Neural cell (in vitro differentiated cells): ENCODE results near the gene PTPRN2. TPM values are rescaled to one million over a fixed set of nuclear protein-coding genes. Genes with fewer than 3 reads are reported as not detected.

Source experiments
- H2AFZ ChIP-seq: fragments of 200-600, 300-800 bp; sonication (generic), shearing (Covaris generic); 2 replicates; pipeline ENCODE4 v1.6.0; 2014; ENCODE audit warnings: low read depth, mild to moderate bottlenecking, antibody characterized with exemption, low read length, moderate library complexity
- H3F3A ChIP-seq: fragments of 200-600 bp; shearing (Covaris generic); 2 replicates; pipeline ENCODE4 v1.6.1; 2016; ENCODE audit warnings: mild to moderate bottlenecking, moderate library complexity, mixed read lengths, antibody characterized with exemption, low read length; ENCODE audit not compliant: insufficient read depth, poor library complexity, severe bottlenecking
- H3K27ac ChIP-seq: fragments of 200-600, 300-800 bp; sonication (generic), shearing (Covaris generic); 2 replicates; pipeline ENCODE4 v1.5.1; 2014; ENCODE audit warnings: mild to moderate bottlenecking, low read length, moderate library complexity
- H3K27me3 ChIP-seq: fragments of 300-800, 200-600 bp; sonication (generic), shearing (Covaris generic); 2 replicates; pipeline ENCODE4 v1.6.0; 2014; ENCODE audit warnings: mild to moderate bottlenecking, low read depth, low read length, moderate library complexity; ENCODE audit not compliant: insufficient read depth
- H3K36me3 ChIP-seq: fragments of 300-800, 200-600 bp; sonication (generic), shearing (Covaris generic); 2 replicates; pipeline ENCODE4 v1.5.1; 2014; ENCODE audit warnings: mild to moderate bottlenecking, antibody characterized with exemption, low read length, moderate library complexity; ENCODE audit not compliant: insufficient read depth
- H3K4me2 ChIP-seq: fragments of 300-800, 200-600 bp; sonication (generic), shearing (Covaris generic); 2 replicates; pipeline ENCODE4 v1.6.0; 2014; ENCODE audit warnings: mild to moderate bottlenecking, low read length
- H3K4me3 ChIP-seq: fragments of 300-800, 200-600 bp; sonication (generic), shearing (Covaris generic); 2 replicates; pipeline ENCODE4 v1.5.1; 2014; ENCODE audit warnings: mild to moderate bottlenecking, low read length, moderate library complexity
- H3K79me2 ChIP-seq: fragments of 200-600 bp; shearing (Covaris generic); replicated peaks from 2 replicates; pipeline ENCODE4 v1.6.0; 2014; ENCODE audit warnings: mild to moderate bottlenecking, low read length, moderate library complexity; ENCODE audit not compliant: insufficient read depth
- H3K9ac ChIP-seq: fragments of 300-800, 200-600 bp; sonication (generic), shearing (Covaris generic); 2 replicates; pipeline ENCODE4 v1.6.1; 2016; ENCODE audit warnings: mild to moderate bottlenecking, low read length, mixed read lengths
- H3K9me2 ChIP-seq: fragments of 200-600 bp; shearing (Covaris generic); 2 replicates; pipeline ENCODE4 v1.6.1; 2016; ENCODE audit warnings: mild to moderate bottlenecking, low read length, mixed read lengths; ENCODE audit not compliant: insufficient read depth
- H3K9me3 ChIP-seq: fragments of 200-600, 300-800 bp; sonication (generic), shearing (Covaris generic); 2 replicates; pipeline ENCODE4 v1.6.1; 2016; ENCODE audit warnings: mild to moderate bottlenecking, mixed run types, low read length, moderate library complexity, mixed read lengths
- H4K20me1 ChIP-seq: fragments of 200-600 bp; shearing (Covaris generic); 2 replicates; pipeline ENCODE4 v1.6.1; 2016; ENCODE audit warnings: mild to moderate bottlenecking, mixed run types; ENCODE audit not compliant: insufficient read depth
- CTCF ChIP-seq: fragments of 450-650 bp; IDR thresholded peaks from 2 replicates; pipeline ENCODE4 v1.5.1; 2014; ENCODE audit warnings: antibody characterized with exemption, mild to moderate bottlenecking, moderate library complexity; ENCODE audit not compliant: poor library complexity, severe bottlenecking
- EP300 ChIP-seq: fragments of 450-650 bp; conservative IDR thresholded peaks from 2 replicates; pipeline ENCODE4 v1.6.1; 2014; ENCODE audit warnings: antibody characterized with exemption, mild to moderate bottlenecking, moderate library complexity; ENCODE audit not compliant: poor library complexity, severe bottlenecking
- EZH2 ChIP-seq: fragments of 200-600, 300-800 bp; shearing (Covaris generic), sonication (generic); IDR thresholded peaks from 2 replicates; pipeline ENCODE4 v1.6.1; 2014; ENCODE audit warnings: antibody characterized with exemption, low read length, borderline replicate concordance, mild to moderate bottlenecking; ENCODE audit not compliant: insufficient read depth, poor library complexity, severe bottlenecking
- MXI1 ChIP-seq: fragments of 450-650 bp; conservative IDR thresholded peaks from 2 replicates; pipeline ENCODE4 v1.6.1; 2014; ENCODE audit warnings: antibody characterized with exemption, mild to moderate bottlenecking; ENCODE audit not compliant: poor library complexity, severe bottlenecking
- POLR2AphosphoS5 ChIP-seq: IDR thresholded peaks from 2 replicates; pipeline ENCODE4 v1.6.1; 2012
- RAD21 ChIP-seq: fragments of 450-650 bp; conservative IDR thresholded peaks from 2 replicates; pipeline ENCODE4 v1.6.1; 2014; ENCODE audit warnings: antibody characterized with exemption, mild to moderate bottlenecking, moderate library complexity
- REST ChIP-seq: IDR thresholded peaks from 2 replicates; pipeline ENCODE4 v1.6.1; 2012; ENCODE audit warnings: borderline replicate concordance
- SMC3 ChIP-seq: fragments of 450-650 bp; conservative IDR thresholded peaks from 2 replicates; pipeline ENCODE4 v1.6.1; 2014; ENCODE audit warnings: antibody characterized with exemption, mild to moderate bottlenecking, moderate library complexity; ENCODE audit not compliant: poor library complexity
- TAF1 ChIP-seq: IDR thresholded peaks from 2 replicates; pipeline ENCODE4 v1.6.1; 2012; ENCODE audit warnings: low read depth
- polyA plus RNA-seq: library from polyadenylated mRNA; depleted of rRNA; stranded (reverse); fragments of >200 nt; gene quantifications from 2 replicates; pipeline ENCODE4 v1.2.3, GENCODE V29; 2014

PTPRN2 gene
- polyA plus RNA-seq, 1 donor from 2014 or later, result 31.0 TPM

- no peaks in the 10 kb centered on the region for H3K9me2 ChIP-seq
- H3K27ac ChIP-seq, result no peak overlapping the region
- peaks cover 6% of the 10 kb centered on the region for H3K36me3 ChIP-seq
- no peaks in the 10 kb centered on the region for H3K27me3 ChIP-seq
- H3K9me3 ChIP-seq, result peaks cover under 1% of the 10 kb centered on the region
- H3K4me2 ChIP-seq, result no peak overlapping the region
- TF ChIP-seq EZH2, result no peak
- TF ChIP-seq TAF1, result no peak
- no peak for TF ChIP-seq CTCF
- TF ChIP-seq RAD21, result no peak
- no peak for TF ChIP-seq POLR2AphosphoS5
- TF ChIP-seq REST, result no peak
- TF ChIP-seq SMC3, result no peak
- TF ChIP-seq MXI1, result no peak
- TF ChIP-seq EP300, result no peak
- H2AFZ ChIP-seq, result no peak overlapping the region
- no peak overlapping the region for H3K9ac ChIP-seq
- H4K20me1 ChIP-seq, result no peaks in the 10 kb centered on the region
- no peaks in the 10 kb centered on the region for H3F3A ChIP-seq
- H3K79me2 ChIP-seq, result no peaks in the 10 kb centered on the region
- no peak overlapping the region for H3K4me3 ChIP-seq
These were observed 285.2 kb downstream of the PTPRN2 start for GRCh38 chr7:158302274-158303070.

- no peaks in the 10 kb centered on the region for H3K9me2 ChIP-seq
- no peaks in the 10 kb centered on the region for H3K27me3 ChIP-seq
- peak overlapping the region; percentile 62 for H3K27ac ChIP-seq
- peak overlapping the region; percentile 22 for H3K4me3 ChIP-seq
- no peaks in the 10 kb centered on the region for H3F3A ChIP-seq
- no peaks in the 10 kb centered on the region for H4K20me1 ChIP-seq
- H3K9me3 ChIP-seq, result no peaks in the 10 kb centered on the region
- H3K4me2 ChIP-seq, result no peak overlapping the region
- peak overlapping the region; percentile 33 for H3K9ac ChIP-seq
- H3K79me2 ChIP-seq, result no peaks in the 10 kb centered on the region
- TF ChIP-seq EP300, result no peak
- no peak for TF ChIP-seq POLR2AphosphoS5
- no peak for TF ChIP-seq EZH2
- TF ChIP-seq REST, result peak; percentile 60
- H3K36me3 ChIP-seq, result peaks cover 2% of the 10 kb centered on the region
- H2AFZ ChIP-seq, result no peak overlapping the region
These were observed 286.4 kb downstream of the PTPRN2 start for GRCh38 chr7:158301207-158301606.
